GM21723 (cell line): ENCODE results near the gene OTUB1.

ENCODE experiments used
- ATAC-seq: cut with Tn5 transposase; IDR thresholded peaks from one replicate; pipeline ENCODE4 v1.9.1; 2021; ENCODE audit warnings: mild to moderate bottlenecking, moderate library complexity; ENCODE audit not compliant: unreplicated experiment

Gene OTUB1

GRCh38 chr11:64004590-64004984 lies 18.3 kb downstream of the OTUB1 start:
- ATAC-seq, result no peak

- ATAC-seq, result no peak
Measured at GRCh38 chr11:64005691-64006090, 19.5 kb downstream of the OTUB1 start.

DNA sequence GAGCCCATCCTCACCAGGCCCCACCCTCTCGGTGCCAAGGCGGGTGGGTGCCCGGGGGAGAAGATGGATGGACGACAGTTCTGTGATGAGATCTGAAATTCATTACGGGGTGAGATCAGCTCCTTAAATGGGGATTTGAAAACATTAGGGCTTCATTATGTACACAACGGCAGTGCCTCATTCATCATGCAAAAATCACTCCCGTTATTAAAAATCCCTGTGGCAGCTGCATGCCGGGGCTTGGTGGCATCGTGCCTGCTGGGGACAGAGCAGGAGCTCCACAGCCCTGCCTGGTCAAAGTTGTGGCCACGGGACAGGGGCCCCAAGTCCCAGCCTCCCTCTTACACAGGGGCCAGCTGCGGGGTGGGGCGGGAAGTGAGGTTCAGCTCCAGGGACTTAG lies 20.2 kb downstream of the OTUB1 start:
- ATAC-seq, result no peak

- ATAC-seq, result no peak
Measured at GRCh38 chr11:64007160-64007628, 21.0 kb downstream of the OTUB1 start.

- no peak for ATAC-seq
Measured at GRCh38 chr11:64007629-64008282, 21.5 kb downstream of the OTUB1 start.

DNA sequence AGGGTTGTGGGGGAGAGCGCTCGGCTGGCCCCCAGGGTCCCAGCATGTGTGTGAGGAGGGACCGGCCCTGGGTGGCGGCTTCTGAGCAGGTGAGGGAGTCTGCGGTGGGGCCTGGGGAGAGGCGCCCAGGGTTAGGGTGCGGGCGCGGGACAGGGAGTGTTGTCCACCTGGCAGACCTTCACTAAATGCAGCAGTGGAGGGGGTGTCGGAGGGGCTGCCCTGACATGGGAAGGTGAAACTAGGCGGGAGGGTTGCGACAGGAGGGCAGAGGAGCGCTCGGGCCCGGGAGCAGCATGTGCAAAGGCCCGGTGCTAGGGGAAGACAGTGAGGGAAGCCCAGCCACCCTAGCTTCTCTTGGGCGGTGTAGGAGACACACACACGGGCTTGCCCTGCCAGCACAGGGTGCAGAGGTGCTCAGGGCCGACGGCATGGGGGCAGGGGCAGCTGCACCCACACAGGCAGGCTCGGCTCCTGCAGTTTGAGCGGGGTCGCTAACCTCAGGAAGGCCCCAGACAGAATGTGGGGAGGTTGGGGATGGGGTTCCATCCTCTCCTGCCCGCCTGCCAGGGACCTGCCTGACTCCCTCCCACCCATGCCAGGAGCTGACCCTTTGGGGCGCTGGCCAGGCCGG lies 22.2 kb downstream of the OTUB1 start:
- no peak for ATAC-seq

DNA sequence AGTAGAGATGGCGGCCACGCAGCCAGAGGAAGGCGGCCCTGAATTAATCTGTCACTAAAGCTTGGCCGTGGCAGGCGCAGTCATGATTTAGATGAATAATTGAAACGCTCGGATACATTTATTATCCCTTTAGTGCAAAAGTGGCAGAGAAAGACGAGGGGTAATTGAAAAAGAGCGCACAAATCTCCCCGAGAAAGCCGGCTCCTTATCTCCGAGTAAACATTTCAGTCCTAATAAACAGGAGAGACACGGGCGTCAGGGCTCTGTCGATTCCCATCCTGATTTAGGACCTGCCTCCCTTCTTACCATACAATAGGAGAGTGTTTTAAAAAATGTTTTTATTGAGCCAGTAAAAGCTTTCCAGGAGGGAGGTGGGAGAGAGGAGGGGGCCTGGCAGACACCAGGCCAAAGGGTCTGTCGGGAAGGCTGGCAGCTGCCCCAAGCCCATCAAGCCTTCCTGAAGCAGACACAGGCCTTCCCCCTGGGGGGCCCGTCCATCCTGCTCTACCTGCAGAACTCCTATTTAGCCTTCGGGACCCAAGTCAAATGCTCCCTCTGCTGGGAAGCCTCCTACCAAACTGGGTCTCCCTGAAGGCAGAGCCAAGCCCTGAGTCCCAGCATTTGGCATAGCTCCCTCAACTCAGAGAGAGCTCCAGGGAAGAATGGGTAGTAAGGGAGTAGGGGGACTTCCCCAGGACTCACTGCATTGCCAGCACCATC lies 22.8 kb downstream of the OTUB1 start:
- no peak for ATAC-seq

- ATAC-seq, result no peak
Measured at GRCh38 chr11:64009710-64010109, 23.5 kb downstream of the OTUB1 start.

DNA sequence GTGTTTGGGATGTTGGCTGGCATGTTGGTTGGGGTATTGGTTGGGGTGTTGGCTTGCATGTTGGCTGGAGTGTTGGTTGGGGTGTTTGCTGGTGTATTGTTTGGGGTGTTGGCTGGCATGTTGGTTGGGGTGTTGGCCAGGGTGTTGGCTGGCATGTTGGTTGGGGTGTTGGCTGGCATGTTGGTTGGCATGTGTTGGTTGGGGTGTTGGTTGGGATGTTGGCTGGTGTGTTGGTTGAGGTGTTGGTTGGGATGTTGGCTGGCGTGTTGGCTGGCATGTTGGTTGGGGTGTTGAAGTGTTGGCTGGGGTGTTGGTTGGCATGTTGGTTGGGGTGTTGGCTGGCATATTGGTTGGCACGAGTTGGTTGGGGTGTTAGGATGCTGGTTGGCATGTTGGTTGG lies 24.5 kb downstream of the OTUB1 start:
- ATAC-seq, result no peak

GRCh38 chr11:64011371-64011770 lies 25.1 kb downstream of the OTUB1 start:
- no peak for ATAC-seq

DNA sequence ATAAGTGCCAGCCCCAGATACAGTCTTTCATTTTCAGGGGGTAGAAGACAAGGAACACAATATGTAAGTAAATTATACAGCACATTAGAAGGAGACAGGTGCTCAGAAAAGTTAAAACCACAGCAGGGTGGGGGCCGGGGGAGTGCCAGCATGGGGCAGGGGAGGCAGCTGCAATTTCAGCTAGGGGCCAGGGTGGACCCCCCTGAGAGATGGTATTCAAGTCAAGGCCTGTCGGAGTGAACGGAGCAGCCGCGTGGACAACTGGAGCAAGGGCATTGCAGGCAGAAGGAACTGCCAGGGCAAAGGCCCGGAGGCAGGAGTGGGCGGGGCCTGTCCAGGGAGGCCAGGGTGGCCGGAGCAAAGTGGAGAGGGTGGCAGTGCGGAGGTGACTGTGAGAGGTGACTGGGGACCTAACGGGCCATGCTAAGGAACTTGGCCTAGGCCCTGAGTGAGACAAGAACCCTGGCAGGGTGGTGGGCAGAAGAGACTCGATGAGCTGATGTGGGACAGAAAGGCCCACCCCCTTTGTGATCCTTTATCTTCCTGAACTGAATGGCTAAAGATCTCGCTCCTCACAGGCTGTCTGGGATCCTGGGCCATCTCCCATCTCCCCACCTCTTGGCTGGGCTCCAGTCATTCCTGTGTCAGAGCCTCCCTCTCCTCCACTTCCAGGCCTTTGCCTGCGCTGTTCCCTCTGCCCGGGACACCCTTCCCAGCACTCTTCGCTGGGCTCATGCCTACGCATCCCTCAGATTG lies 27.1 kb downstream of the OTUB1 start:
- no peak for ATAC-seq

DNA sequence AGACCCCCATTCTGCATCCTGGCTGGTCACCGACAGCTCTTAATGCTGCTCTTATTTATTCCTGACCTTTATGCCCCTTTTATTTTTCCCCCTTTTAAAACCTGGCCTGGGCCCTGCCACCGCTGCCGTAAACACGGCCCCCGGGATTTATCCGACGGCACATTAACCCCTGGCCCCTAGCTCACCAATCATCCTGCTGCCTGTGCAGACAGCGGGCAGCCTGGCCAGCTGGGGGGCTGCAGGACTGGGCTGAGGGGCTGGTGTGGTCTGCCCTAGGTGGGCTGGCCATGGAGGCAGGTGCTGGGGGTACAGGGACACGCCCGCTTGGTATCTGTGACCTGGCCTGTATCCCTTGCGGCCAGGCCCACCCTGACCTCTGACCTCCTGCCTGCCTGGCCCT lies 28.1 kb downstream of the OTUB1 start:
- ATAC-seq, result no peak

- no peak for ATAC-seq
Measured at GRCh38 chr11:64015510-64015909, 29.3 kb downstream of the OTUB1 start.

GRCh38 chr11:64015935-64016845 lies 30.0 kb downstream of the OTUB1 start:
- no peak for ATAC-seq

- no peak for ATAC-seq
Measured at GRCh38 chr11:64017945-64018224, 31.6 kb downstream of the OTUB1 start.

DNA sequence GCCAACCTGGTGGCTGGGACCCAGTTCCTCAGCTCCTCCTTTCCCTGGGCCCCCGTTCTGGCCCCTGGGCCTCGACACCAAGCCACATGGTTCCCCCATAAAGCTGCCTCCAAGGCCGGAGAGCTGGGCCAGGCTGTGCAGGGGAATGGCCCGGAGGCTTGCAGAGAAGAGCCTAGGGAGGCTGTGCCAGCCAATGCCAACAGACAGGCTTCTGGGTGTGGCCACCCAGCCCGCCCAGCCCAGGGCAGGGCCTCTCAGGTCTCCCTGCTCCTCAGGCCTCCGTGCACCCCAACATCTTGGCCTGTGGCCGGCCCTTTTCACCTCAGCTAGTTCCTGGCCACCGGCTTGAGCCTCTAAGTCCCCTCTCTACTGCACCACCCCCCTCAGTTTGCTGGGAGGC lies 32.1 kb downstream of the OTUB1 start:
- no peak for ATAC-seq

GRCh38 chr11:64019106-64020037 lies 33.1 kb downstream of the OTUB1 start:
- ATAC-seq, result no peak

DNA sequence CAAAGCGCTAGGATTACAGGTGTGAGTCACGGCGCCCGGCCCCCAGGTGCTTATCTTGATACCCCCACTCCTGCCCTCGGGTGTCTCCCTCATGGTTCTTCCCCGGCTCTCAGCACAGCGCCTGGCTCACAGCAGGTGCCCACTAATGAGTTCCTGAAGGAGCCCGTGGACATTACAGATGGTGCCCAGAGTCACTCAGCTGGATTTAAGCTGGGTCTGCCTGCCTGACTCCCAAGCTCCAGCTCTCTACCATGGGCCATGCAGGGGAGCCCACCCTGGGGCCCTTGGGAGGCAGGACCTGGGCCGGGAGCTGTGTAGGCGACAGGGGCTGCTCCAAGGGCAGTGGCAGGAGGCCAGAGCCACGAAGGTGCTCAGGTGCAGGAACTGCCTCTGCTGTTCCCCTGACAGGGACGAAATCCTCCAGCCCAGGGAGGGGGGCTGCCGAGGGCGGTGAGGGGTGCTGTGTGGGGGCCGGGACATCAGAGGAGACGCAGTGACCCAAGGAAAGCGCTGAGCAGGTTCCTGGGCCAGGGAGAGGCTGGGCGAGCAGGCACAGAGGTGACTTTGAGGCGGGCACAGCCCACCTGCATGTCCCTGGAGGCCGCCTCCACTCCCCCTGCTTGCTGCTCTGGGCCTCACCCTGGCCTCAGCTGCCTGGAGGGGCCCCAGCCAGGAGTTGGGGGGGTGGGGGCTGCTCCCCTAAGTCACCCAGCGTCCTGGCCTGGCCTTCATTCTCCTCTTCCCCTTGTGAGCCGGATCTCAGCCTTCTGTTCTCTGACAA lies 34.9 kb downstream of the OTUB1 start:
- no peak for ATAC-seq

GRCh38 chr11:64021757-64022093 lies 35.5 kb downstream of the OTUB1 start:
- no peak for ATAC-seq
